SK-N-MC (cell line): ENCODE measurements around the gene GRIK3.

Experiments
- EZH2 ChIP-seq: fragments of 200-600 bp; sonication (generic); IDR thresholded peaks from one replicate; pipeline ENCODE4 v1.6.1; 2017; ENCODE audit warnings: antibody characterized with exemption
- POLR2AphosphoS5 ChIP-seq: IDR thresholded peaks from 2 replicates; pipeline ENCODE4 v1.6.1; 2012; ENCODE audit warnings: mild to moderate bottlenecking, low read depth, low read length, borderline replicate concordance

GRCh38 chr1:37040773-37041172, 6.5 kb upstream of the GRIK3 start:
- TF ChIP-seq EZH2 (no peak), POLR2AphosphoS5 (no peak)
